Naive thymus-derived CD8-positive, alpha-beta T cell (primary cell): Measurements from ENCODE around the gene ABLIM2. TPM values are rescaled to one million over a fixed set of nuclear protein-coding genes. Genes with fewer than 3 reads are reported as not detected.

Experiments
- ATAC-seq, 2 donors: fragments of 150-1000 bp; cut with Tn5 transposase in 1 of 2; sonication (Bioruptor Pico), chemical (Tn5 transposase) in 1 of 2; 1 replicate in 1 of 2; 2 replicates in 1 of 2; pipeline ENCODE4 v1.10.0; 2021; ENCODE audit warnings: mild to moderate bottlenecking in 2 of 2, moderate library complexity in 2 of 2
- POLR2A ChIA-PET: fragments of 350-600 bp; sonication (Branson Sonifier 250); formaldehyde crosslinking; loops from one replicate; lab custom pipeline; 2021; ENCODE audit warnings: antibody characterized with exemption; lab: Charles Lee
- DNase-seq, 10 donors: peaks; one replicate each; pipeline versions ENCODE4 v3.0.0 to v3.0.0-alpha.2; 2020 to 2022
- H3K27ac Mint-ChIP-seq, 10 donors: one replicate each; pipeline ENCODE4 v1.8.0; 2020 to 2022; ENCODE audit warnings: mild to moderate bottlenecking in 10 of 10, mixed read lengths in 10 of 10, moderate library complexity in 4 of 10, inconsistent platforms in 1 of 10
- H3K27me3 Mint-ChIP-seq, 5 donors: one replicate each; pipeline ENCODE4 v1.8.0; 2021 to 2022; ENCODE audit warnings: mixed read lengths in 5 of 5
- H3K36me3 Mint-ChIP-seq, 3 donors: one replicate each; pipeline ENCODE4 v1.8.0; 2020 to 2022; ENCODE audit warnings: mixed read lengths in 3 of 3, mild to moderate bottlenecking in 2 of 3, inconsistent platforms in 1 of 3
- H3K4me1 Mint-ChIP-seq, 4 donors: one replicate each; pipeline ENCODE4 v1.8.0; 2021 to 2022; ENCODE audit warnings: mixed read lengths in 4 of 4
- H3K4me3 Mint-ChIP-seq, 10 donors: one replicate each; pipeline ENCODE4 v1.8.0; 2020 to 2022; ENCODE audit warnings: mild to moderate bottlenecking in 10 of 10, mixed read lengths in 10 of 10, moderate library complexity in 6 of 10, inconsistent platforms in 1 of 10
- H3K9me3 Mint-ChIP-seq, 9 donors: one replicate each; pipeline ENCODE4 v1.8.0; 2020 to 2022; ENCODE audit warnings: mixed read lengths in 9 of 9, mild to moderate bottlenecking in 3 of 9, inconsistent platforms in 1 of 9, moderate library complexity in 1 of 9
- polyA plus RNA-seq, 3 donors: library from polyadenylated mRNA; unstranded; fragments of 300-500 nt; fragmentation: Illumina TruSeq; gene quantifications; one replicate each; pipeline ENCODE4 v1.2.3, GENCODE V29; 2021
- total RNA-seq, 8 experiments: library from RNA in 2 of 8; stranded (reverse) in 2 of 8; gene quantifications; one replicate each; pipeline ENCODE4 v1.2.3 and lab custom pipeline; 2021 to 2026

ABLIM2 gene
- total and polyA plus RNA-seq, 5 experiments from 2014 or later, result 0.47 to 4.9 (median 2.4) TPM

- ATAC-seq (no peak), DNase-seq (no peak)
- Mint-ChIP-seq H3K4me1 (no peaks in the 10 kb centered on the region), H3K9me3 (peaks cover 0 to 1% (median 0%) of the 10 kb centered on the region in 9 donors), H3K4me3 (no peak overlapping the region), H3K27me3 (peaks cover 0 to 17% (median 2%) of the 10 kb centered on the region in 5 donors), H3K36me3 (peaks cover 0 to 3% (median 0%) of the 10 kb centered on the region in 3 donors), H3K27ac (peak overlapping the region in 1 of 10 donors; percentile 67)
- POLR2A ChIA-PET, result no interaction called here
Observed at GRCh38 chr4:8001564-8002355, 156.9 kb downstream of the ABLIM2 start.

GRCh38 chr4:8000721-8001491 lies 157.7 kb downstream of the ABLIM2 start:
- POLR2A ChIA-PET, result no interaction called here
- H3K9me3 Mint-ChIP-seq, result peaks cover 0 to 1% (median 0%) of the 10 kb centered on the region in 9 donors
- H3K4me1 Mint-ChIP-seq, result no peaks in the 10 kb centered on the region
- peaks cover 0 to 3% (median 0%) of the 10 kb centered on the region in 3 donors for H3K36me3 Mint-ChIP-seq
- H3K27me3 Mint-ChIP-seq, result peaks cover 0 to 17% (median 2%) of the 10 kb centered on the region in 5 donors
- DNase-seq (no peak), ATAC-seq (no peak)
- no peak overlapping the region for H3K27ac Mint-ChIP-seq
- no peak overlapping the region for H3K4me3 Mint-ChIP-seq

GRCh38 chr4:8000247-8000646 lies 158.4 kb downstream of the ABLIM2 start:
- H3K36me3 Mint-ChIP-seq, result peaks cover 0 to 3% (median 0%) of the 10 kb centered on the region in 3 donors
- POLR2A ChIA-PET, result no interaction called here
- H3K4me1 Mint-ChIP-seq, result no peaks in the 10 kb centered on the region
- H3K4me3 Mint-ChIP-seq, result no peak overlapping the region
- ATAC-seq (no peak), DNase-seq (no peak)
- peaks cover 0 to 17% (median 2%) of the 10 kb centered on the region in 5 donors for H3K27me3 Mint-ChIP-seq
- H3K27ac Mint-ChIP-seq, result no peak overlapping the region
- peaks cover 0 to 1% (median 0%) of the 10 kb centered on the region in 9 donors for H3K9me3 Mint-ChIP-seq

- ATAC-seq (no peak), DNase-seq (no peak)
- H3K4me3 Mint-ChIP-seq, result no peak overlapping the region
- POLR2A ChIA-PET, result no interaction called here
- H3K9me3 Mint-ChIP-seq, result peaks cover 0 to 2% (median 0%) of the 10 kb centered on the region in 9 donors
- H3K27ac Mint-ChIP-seq, result no peak overlapping the region
- H3K36me3 Mint-ChIP-seq, result peaks cover 0 to 1% (median 0%) of the 10 kb centered on the region in 3 donors
- peaks cover 0 to 17% (median 2%) of the 10 kb centered on the region in 5 donors for H3K27me3 Mint-ChIP-seq
- no peaks in the 10 kb centered on the region for H3K4me1 Mint-ChIP-seq
Observed at GRCh38 chr4:7999695-8000094, 158.9 kb downstream of the ABLIM2 start.

- Mint-ChIP-seq H3K27me3 (peaks cover 0 to 17% (median 2%) of the 10 kb centered on the region in 5 donors), H3K4me3 (no peak overlapping the region), H3K27ac (no peak overlapping the region), H3K4me1 (no peaks in the 10 kb centered on the region), H3K36me3 (no peaks in the 10 kb centered on the region), H3K9me3 (peaks cover 0 to 2% (median 0%) of the 10 kb centered on the region in 9 donors)
- POLR2A ChIA-PET, result no interaction called here
- DNase-seq (no peak), ATAC-seq (no peak)
Observed at GRCh38 chr4:7999279-7999678, 159.3 kb downstream of the ABLIM2 start.

- POLR2A ChIA-PET, result no interaction called here
- no peak overlapping the region for H3K27ac Mint-ChIP-seq
- ATAC-seq, result no peak
- H3K4me1 Mint-ChIP-seq, result no peaks in the 10 kb centered on the region
- no peaks in the 10 kb centered on the region for H3K36me3 Mint-ChIP-seq
- peaks cover 0 to 2% (median 0%) of the 10 kb centered on the region in 9 donors for H3K9me3 Mint-ChIP-seq
- no peak overlapping the region for H3K4me3 Mint-ChIP-seq
- H3K27me3 Mint-ChIP-seq, result peaks cover 0 to 17% (median 2%) of the 10 kb centered on the region in 5 donors
- no peak for DNase-seq
Observed at GRCh38 chr4:7998447-7998846, 160.2 kb downstream of the ABLIM2 start.

GRCh38 chr4:7995866-7996265 lies 162.7 kb downstream of the ABLIM2 start:
- H3K4me3 Mint-ChIP-seq, result no peak overlapping the region
- no peaks in the 10 kb centered on the region for H3K4me1 Mint-ChIP-seq
- H3K27ac Mint-ChIP-seq, result no peak overlapping the region
- H3K9me3 Mint-ChIP-seq, result peaks cover 0 to 2% (median 0%) of the 10 kb centered on the region in 9 donors
- POLR2A ChIA-PET, result no interaction called here
- peaks cover 0 to 3% (median 0%) of the 10 kb centered on the region in 3 donors for H3K36me3 Mint-ChIP-seq
- no peak for DNase-seq
- H3K27me3 Mint-ChIP-seq, result no peaks in the 10 kb centered on the region
- no peak for ATAC-seq

GRCh38 chr4:7995135-7995534 lies 163.5 kb downstream of the ABLIM2 start:
- POLR2A ChIA-PET, result no interaction called here

GRCh38 chr4:7993671-7994070 lies 164.9 kb downstream of the ABLIM2 start:
- Mint-ChIP-seq H3K4me3 (no peak overlapping the region), H3K27me3 (no peaks in the 10 kb centered on the region), H3K9me3 (peaks cover 0 to 7% (median 0%) of the 10 kb centered on the region in 9 donors), H3K4me1 (no peaks in the 10 kb centered on the region), H3K27ac (no peak overlapping the region), H3K36me3 (peaks cover 0 to 7% (median 3%) of the 10 kb centered on the region in 3 donors)
- POLR2A ChIA-PET, result no interaction called here
- no peak for ATAC-seq
- DNase-seq, result no peak

More at GRCh38 chr4:7995135-7995534, 163.5 kb downstream of the ABLIM2 start:
- Mint-ChIP-seq H3K4me1 (no peaks in the 10 kb centered on the region), H3K4me3 (no peak overlapping the region), H3K36me3 (peaks cover 0 to 3% (median 0%) of the 10 kb centered on the region in 3 donors), H3K27me3 (no peaks in the 10 kb centered on the region), H3K9me3 (peaks cover 0 to 2% (median 0%) of the 10 kb centered on the region in 9 donors), H3K27ac (no peak overlapping the region)
- ATAC-seq (no peak), DNase-seq (no peak)

GRCh38 chr4:7992846-7993245 lies 165.8 kb downstream of the ABLIM2 start:
- ATAC-seq, result no peak
- no peaks in the 10 kb centered on the region for H3K27me3 Mint-ChIP-seq
- H3K36me3 Mint-ChIP-seq, result peaks cover 0 to 7% (median 3%) of the 10 kb centered on the region in 3 donors
- H3K9me3 Mint-ChIP-seq, result peaks cover 0 to 7% (median 0%) of the 10 kb centered on the region in 9 donors
- H3K27ac Mint-ChIP-seq, result no peak overlapping the region
- no peak for DNase-seq
- no peak overlapping the region for H3K4me3 Mint-ChIP-seq
- POLR2A ChIA-PET, result no interaction called here
- no peaks in the 10 kb centered on the region for H3K4me1 Mint-ChIP-seq

GRCh38 chr4:7990807-7991459 lies 167.7 kb downstream of the ABLIM2 start:
- peaks cover 0 to 7% (median 3%) of the 10 kb centered on the region in 3 donors for H3K36me3 Mint-ChIP-seq
- H3K27ac Mint-ChIP-seq, result no peak overlapping the region
- no peak overlapping the region for H3K4me3 Mint-ChIP-seq
- no peaks in the 10 kb centered on the region for H3K27me3 Mint-ChIP-seq
- POLR2A ChIA-PET, result no interaction called here
- peaks cover 0 to 7% (median 0%) of the 10 kb centered on the region in 9 donors for H3K9me3 Mint-ChIP-seq
- no peak for DNase-seq
- H3K4me1 Mint-ChIP-seq, result peaks cover under 1 to 8% (median 3%) of the 10 kb centered on the region in 4 donors
- ATAC-seq, result no peak

- Mint-ChIP-seq H3K36me3 (peaks cover 0 to 7% (median 3%) of the 10 kb centered on the region in 3 donors), H3K4me1 (peaks cover 2 to 12% (median 6%) of the 10 kb centered on the region in 4 donors), H3K27me3 (peaks cover 0 to 2% (median 0%) of the 10 kb centered on the region in 5 donors), H3K9me3 (peaks cover 0 to 7% (median 0%) of the 10 kb centered on the region in 9 donors), H3K4me3 (no peak overlapping the region), H3K27ac (no peak overlapping the region)
- DNase-seq (no peak), ATAC-seq (no peak)
- POLR2A ChIA-PET, result no interaction called here
Observed at GRCh38 chr4:7989654-7990053, 169.0 kb downstream of the ABLIM2 start.
